Activated naive CD4-positive, alpha-beta T cell treated with anti-CD3 and anti-CD28 coated beads, Interleukin-2, amount 10 ng/mL, durations not matched to agents 7 days and 5 days (primary cell): ENCODE measurements around the gene CRACR2B.

ENCODE experiments used
- CTCF ChIA-PET: fragments of 350-600 bp; sonication (Branson Sonifier 250); formaldehyde crosslinking; loops from one replicate; lab custom pipeline; 2021; ENCODE audit warnings: antibody characterized with exemption; lab: Charles Lee
- DNase-seq: peaks from one replicate; pipeline ENCODE4 v3.0.0-alpha.2; 2020
- H3K27ac Mint-ChIP-seq: one replicate; pipeline ENCODE4 v1.8.0; 2021; ENCODE audit warnings: mild to moderate bottlenecking, moderate library complexity, mixed read lengths
- H3K27me3 Mint-ChIP-seq: one replicate; pipeline ENCODE4 v1.8.0; 2021; ENCODE audit warnings: mild to moderate bottlenecking, mixed read lengths
- H3K36me3 Mint-ChIP-seq: one replicate; pipeline ENCODE4 v1.8.0; 2021; ENCODE audit warnings: mixed read lengths
- H3K4me1 Mint-ChIP-seq: one replicate; pipeline ENCODE4 v1.8.0; 2021; ENCODE audit warnings: mixed read lengths
- H3K4me3 Mint-ChIP-seq: one replicate; pipeline ENCODE4 v1.8.0; 2021; ENCODE audit warnings: mild to moderate bottlenecking, moderate library complexity, mixed read lengths
- H3K9me3 Mint-ChIP-seq: one replicate; pipeline ENCODE4 v1.8.0; 2021; ENCODE audit warnings: mixed read lengths

The CRACR2B gene

DNA sequence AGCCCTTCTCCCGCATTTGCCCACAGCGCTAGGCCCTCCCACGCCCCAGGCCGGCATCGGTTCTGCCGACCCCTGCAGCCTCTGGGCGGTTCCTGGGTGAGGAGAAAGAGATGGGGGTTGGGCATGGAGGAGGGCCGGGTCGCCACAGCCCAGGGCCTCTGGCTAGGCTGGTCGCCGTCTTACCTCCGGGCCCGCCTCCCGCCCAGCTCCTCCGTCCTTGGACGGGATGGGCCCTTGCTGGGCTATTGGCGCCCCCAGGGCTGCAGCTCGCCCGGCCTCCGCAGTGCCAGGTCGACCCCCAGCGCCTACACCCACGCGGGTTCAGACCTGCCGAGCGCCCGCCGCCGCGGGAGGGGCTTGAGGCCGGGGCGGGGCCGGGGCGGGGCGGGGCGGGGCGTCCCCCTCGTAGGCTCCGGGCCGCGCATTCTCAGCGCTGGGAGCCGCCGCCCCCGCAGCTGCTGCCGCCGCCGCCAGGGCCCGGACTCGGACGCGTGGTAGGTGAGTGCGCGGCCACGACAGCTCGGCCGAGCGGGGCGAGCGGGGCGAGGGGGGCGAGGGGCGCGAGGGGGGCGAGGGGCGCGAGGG, 4.9 kb downstream of the CRACR2B start, which contains the start of gene CD151:
TSS of gene CD151 (plus strand) at position 424 of the 585 bp plus-strand sequence. CDS start 3,118 bp downstream, outside the sequence.
- H3K4me1 Mint-ChIP-seq = peaks cover 40% of the 10 kb centered on the region
- CTCF ChIA-PET = interaction anchor here (0.9 kb wide), 1 partner anchor 11 kb away, joined by 3 read pairs; no protein-coding TSS in a partner anchor
- no peak within 1 kb of the TSS for H3K27ac Mint-ChIP-seq
- peak within 1 kb of the TSS; percentile 57 for H3K4me3 Mint-ChIP-seq
- no peaks in the 10 kb centered on the region for H3K9me3 Mint-ChIP-seq
- peaks cover 70% of the 10 kb centered on the region for H3K27me3 Mint-ChIP-seq
- H3K36me3 Mint-ChIP-seq = peaks cover 5% of the 10 kb centered on the region
- DNase-seq = peak; percentile 70

DNA sequence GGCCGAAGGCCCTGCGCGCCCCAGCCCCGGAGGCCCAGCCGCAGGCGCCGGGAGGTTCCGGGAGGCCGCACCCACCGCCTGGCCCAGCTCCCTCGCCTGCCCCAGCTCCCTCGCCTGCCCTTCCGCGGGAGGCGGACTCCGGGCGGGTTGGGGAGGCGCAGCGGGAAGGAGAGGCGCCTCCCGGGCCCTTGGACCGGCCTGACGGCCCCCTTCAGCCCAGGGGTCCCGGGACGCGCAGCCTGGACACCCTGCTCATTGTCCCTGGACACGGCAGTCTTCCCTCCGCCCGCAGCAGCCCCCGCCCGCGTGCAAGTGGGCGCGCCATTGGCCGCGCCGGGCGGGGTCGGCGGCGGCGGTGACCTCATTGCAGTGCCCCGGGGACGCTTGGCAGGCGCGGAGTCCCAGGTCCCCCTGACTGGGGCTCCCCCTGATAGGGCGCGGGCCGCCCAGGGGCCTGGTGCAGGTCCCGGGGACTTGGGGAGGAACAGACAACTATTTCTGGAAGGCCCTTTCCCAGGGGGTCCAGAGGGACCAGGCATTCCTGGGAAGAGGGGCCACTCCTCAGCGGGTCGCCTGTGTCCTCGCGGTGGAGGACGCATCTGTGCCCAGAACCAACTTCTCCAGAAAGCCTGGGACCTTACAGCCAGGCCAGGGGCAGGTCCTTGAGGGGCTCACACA, 5.5 kb downstream of the CRACR2B start:
- no peaks in the 10 kb centered on the region for H3K9me3 Mint-ChIP-seq
- H3K27ac Mint-ChIP-seq = no peak overlapping the region
- H3K36me3 Mint-ChIP-seq = peaks cover 3% of the 10 kb centered on the region
- CTCF ChIA-PET = interaction anchor here (0.9 kb wide), 1 partner anchor 10 kb away, joined by 3 read pairs; no protein-coding TSS in a partner anchor
- H3K4me3 Mint-ChIP-seq = peak overlapping the region; percentile 57
- peak; percentile 57 for DNase-seq
- H3K4me1 Mint-ChIP-seq = peaks cover 34% of the 10 kb centered on the region
- H3K27me3 Mint-ChIP-seq = peaks cover 64% of the 10 kb centered on the region

DNA sequence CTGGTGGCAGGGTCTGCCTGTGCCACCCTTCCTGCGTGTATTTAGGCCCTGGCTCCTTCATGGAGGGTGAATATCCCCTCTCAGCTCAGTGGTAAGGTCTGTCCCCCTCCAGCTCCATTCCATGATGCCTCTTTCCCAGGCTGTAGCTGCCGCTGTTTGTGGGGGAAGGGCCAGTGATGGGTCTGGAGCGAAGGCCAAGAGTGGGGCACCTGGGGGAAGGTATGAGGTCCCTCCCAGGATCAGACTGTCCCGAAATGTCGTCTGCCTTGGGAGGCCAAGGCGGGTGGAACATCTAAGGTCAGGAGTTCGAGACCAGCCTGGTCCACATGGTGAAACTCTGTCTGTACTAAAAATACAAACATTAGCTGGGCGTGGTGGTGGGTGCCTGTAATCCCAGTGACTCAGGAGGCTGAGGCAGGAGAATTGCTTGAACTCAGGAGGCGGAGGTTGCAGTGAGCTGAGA, 6.2 kb downstream of the CRACR2B start:
- Mint-ChIP-seq H3K9me3 (no peaks in the 10 kb centered on the region), H3K4me1 (peaks cover 32% of the 10 kb centered on the region)

GRCh38 chr11:834371-835316, 6.9 kb downstream of the CRACR2B start:
- Mint-ChIP-seq H3K27me3 (peaks cover 50% of the 10 kb centered on the region), H3K4me3 (peak overlapping the region; percentile 57), H3K9me3 (no peaks in the 10 kb centered on the region), H3K27ac (no peak overlapping the region), H3K36me3 (peaks cover 9% of the 10 kb centered on the region), H3K4me1 (peaks cover 25% of the 10 kb centered on the region)
- CTCF ChIA-PET = no interaction called here
- no peak for DNase-seq

More for the DNA sequence above, 6.2 kb downstream of the CRACR2B start:
- DNase-seq = no peak
- no peak overlapping the region for H3K27ac Mint-ChIP-seq
- CTCF ChIA-PET = no interaction called here
- H3K36me3 Mint-ChIP-seq = peaks cover 8% of the 10 kb centered on the region
- H3K27me3 Mint-ChIP-seq = peaks cover 57% of the 10 kb centered on the region
- H3K4me3 Mint-ChIP-seq = peak overlapping the region; percentile 57

DNA sequence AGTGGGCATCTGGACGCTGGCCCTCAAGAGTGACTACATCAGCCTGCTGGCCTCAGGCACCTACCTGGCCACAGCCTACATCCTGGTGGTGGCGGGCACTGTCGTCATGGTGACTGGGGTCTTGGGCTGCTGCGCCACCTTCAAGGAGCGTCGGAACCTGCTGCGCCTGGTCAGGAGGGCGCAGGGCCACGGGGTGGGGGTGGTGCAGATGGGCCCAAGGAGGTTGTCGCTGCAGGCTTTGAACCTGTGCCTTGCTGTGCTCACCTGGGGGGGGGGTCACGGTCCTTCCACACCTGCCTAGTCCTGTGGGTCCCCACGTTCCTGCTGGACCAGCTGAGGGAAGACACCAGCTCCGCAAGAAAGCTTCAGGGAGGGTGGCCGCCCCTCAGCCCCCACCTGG, 8.6 kb downstream of the CRACR2B start:
- H3K36me3 Mint-ChIP-seq = peaks cover 11% of the 10 kb centered on the region
- no peaks in the 10 kb centered on the region for H3K9me3 Mint-ChIP-seq
- no peak overlapping the region for H3K27ac Mint-ChIP-seq
- CTCF ChIA-PET = no interaction called here
- peaks cover 30% of the 10 kb centered on the region for H3K4me1 Mint-ChIP-seq
- no peak for DNase-seq
- H3K27me3 Mint-ChIP-seq = peaks cover 34% of the 10 kb centered on the region
- no peak overlapping the region for H3K4me3 Mint-ChIP-seq

DNA sequence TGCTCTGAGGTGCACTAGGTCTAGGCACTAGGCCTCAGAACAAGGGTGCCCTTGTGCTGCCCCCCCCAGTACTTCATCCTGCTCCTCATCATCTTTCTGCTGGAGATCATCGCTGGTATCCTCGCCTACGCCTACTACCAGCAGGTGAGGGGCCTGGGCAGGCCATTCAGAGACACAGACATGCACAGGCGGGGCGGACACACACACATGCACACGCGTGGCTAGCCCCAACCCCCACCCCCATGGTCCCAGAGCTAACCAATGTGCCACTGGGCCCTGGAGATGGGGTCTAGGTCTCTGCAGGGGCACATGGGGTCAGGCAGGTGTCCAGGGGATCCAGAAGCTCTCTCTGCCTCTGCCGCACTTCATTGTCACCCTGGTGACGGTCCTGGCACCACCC, 9.0 kb downstream of the CRACR2B start:
- Mint-ChIP-seq H3K36me3 (peaks cover 11% of the 10 kb centered on the region), H3K4me3 (no peak overlapping the region), H3K27me3 (peaks cover 29% of the 10 kb centered on the region), H3K9me3 (no peaks in the 10 kb centered on the region), H3K27ac (no peak overlapping the region), H3K4me1 (peaks cover 29% of the 10 kb centered on the region)
- DNase-seq = no peak
- CTCF ChIA-PET = no interaction called here

GRCh38 chr11:837189-837989, 9.7 kb downstream of the CRACR2B start:
- CTCF ChIA-PET = no interaction called here
- no peak overlapping the region for H3K4me3 Mint-ChIP-seq
- no peak overlapping the region for H3K27ac Mint-ChIP-seq
- H3K4me1 Mint-ChIP-seq = peaks cover 23% of the 10 kb centered on the region
- no peak for DNase-seq
- no peaks in the 10 kb centered on the region for H3K9me3 Mint-ChIP-seq
- H3K36me3 Mint-ChIP-seq = peaks cover 11% of the 10 kb centered on the region
- H3K27me3 Mint-ChIP-seq = peaks cover 22% of the 10 kb centered on the region

- H3K27ac Mint-ChIP-seq = peak overlapping the region; percentile 52
- peaks cover 11% of the 10 kb centered on the region for H3K36me3 Mint-ChIP-seq
- peaks cover 23% of the 10 kb centered on the region for H3K4me1 Mint-ChIP-seq
- H3K27me3 Mint-ChIP-seq = peaks cover 20% of the 10 kb centered on the region
- no peak overlapping the region for H3K4me3 Mint-ChIP-seq
- no peaks in the 10 kb centered on the region for H3K9me3 Mint-ChIP-seq
- DNase-seq = no peak
- CTCF ChIA-PET = no interaction called here
Observed at GRCh38 chr11:837990-838307, 10.2 kb downstream of the CRACR2B start.

DNA sequence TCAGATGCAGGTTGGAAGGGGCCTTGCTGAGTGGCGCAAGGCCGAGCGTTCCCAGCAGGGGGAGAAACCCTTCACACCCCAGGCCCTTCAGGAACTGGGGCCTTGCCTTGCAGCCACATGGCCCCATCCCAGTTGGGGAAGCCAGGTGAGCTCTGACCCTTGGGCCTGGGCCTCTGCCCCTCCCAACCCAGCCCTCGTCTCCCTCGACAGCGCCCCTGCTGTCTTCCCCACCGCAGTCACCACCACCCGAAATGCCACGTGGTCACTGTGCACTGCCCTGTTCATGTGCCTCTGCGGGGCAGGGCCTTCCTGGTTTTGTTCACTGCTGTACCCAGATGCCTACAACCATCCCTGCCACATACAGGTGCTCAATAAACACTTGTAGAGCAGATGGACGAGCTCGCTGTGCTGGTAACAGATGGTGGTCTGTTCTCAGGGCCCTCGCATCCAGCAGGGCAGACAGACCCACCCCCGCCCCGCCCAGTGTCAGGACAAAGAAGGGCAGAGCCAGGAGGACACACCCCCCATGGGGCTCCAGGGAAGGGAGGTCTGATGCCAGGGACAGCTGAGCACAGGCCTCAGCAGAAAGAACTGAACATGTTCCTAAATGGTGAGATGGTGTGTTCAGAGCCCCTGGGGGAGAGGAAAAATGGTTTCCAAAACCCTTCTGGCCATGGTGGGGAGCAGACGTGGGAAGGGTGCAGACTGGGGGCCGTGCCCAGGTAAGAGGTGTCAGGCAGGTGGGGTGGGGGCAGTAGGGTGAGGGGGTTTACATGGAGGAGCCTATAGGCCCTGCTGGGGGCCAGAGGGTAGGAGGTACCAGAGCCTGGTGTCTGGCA, 10.9 kb downstream of the CRACR2B start:
- no peak overlapping the region for H3K27ac Mint-ChIP-seq
- peaks cover 24% of the 10 kb centered on the region for H3K27me3 Mint-ChIP-seq
- H3K4me1 Mint-ChIP-seq = peaks cover 27% of the 10 kb centered on the region
- no peaks in the 10 kb centered on the region for H3K9me3 Mint-ChIP-seq
- no peak for DNase-seq
- no peak overlapping the region for H3K4me3 Mint-ChIP-seq
- peaks cover 11% of the 10 kb centered on the region for H3K36me3 Mint-ChIP-seq
- CTCF ChIA-PET = no interaction called here

GRCh38 chr11:839280-839623, 11.5 kb downstream of the CRACR2B start:
- Mint-ChIP-seq H3K4me1 (peaks cover 26% of the 10 kb centered on the region), H3K9me3 (no peaks in the 10 kb centered on the region), H3K27ac (no peak overlapping the region), H3K36me3 (peaks cover 11% of the 10 kb centered on the region), H3K4me3 (no peak overlapping the region), H3K27me3 (peaks cover 24% of the 10 kb centered on the region)
- no peak for DNase-seq
- CTCF ChIA-PET = no interaction called here

DNA sequence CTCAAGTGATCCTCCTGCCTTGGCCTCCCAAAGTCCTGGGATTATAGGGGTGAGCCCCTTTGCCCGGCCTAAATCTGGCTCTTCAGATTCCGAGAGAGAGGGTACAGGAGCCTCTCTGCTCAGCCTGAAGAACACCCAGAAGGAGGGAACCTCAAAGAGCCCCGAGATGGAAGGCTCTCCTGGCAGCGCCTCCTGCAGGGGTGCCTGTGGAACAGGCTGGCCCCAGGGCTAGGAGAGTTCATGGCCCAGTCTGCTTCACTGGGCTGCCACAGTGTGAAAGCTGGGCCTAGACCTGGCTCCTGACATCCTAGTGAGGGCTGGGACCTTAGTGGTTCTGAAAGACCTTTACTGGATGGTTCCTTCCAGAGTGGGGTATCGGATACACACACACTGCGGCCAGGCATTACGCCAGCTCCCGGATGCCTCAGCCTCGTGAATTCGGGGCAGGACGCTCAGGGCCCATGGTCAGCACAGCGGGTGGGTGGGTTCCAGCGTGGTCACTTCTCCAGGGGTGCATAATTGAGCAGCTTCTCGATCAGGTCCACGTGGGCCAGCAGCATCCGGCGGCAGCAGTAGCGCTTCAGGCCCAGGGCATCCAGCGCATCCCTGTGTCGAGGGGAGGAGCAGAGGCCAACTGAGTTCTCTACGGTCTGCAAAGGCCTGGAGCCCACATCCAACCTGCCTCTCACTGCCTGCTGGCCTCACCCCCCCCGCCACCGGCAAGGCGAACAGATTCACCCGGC, 12.3 kb downstream of the CRACR2B start:
- Mint-ChIP-seq H3K4me3 (peak overlapping the region; percentile 85), H3K4me1 (peaks cover 31% of the 10 kb centered on the region), H3K27me3 (peaks cover 22% of the 10 kb centered on the region), H3K36me3 (peaks cover 11% of the 10 kb centered on the region), H3K27ac (no peak overlapping the region), H3K9me3 (no peaks in the 10 kb centered on the region)
- no peak for DNase-seq
- CTCF ChIA-PET = interaction anchor here (0.6 to 2.2 kb wide), 3 partner anchors 10 to 211 kb away, joined by 3 to 9 read pairs (median 4); no protein-coding TSS in a partner anchor

DNA sequence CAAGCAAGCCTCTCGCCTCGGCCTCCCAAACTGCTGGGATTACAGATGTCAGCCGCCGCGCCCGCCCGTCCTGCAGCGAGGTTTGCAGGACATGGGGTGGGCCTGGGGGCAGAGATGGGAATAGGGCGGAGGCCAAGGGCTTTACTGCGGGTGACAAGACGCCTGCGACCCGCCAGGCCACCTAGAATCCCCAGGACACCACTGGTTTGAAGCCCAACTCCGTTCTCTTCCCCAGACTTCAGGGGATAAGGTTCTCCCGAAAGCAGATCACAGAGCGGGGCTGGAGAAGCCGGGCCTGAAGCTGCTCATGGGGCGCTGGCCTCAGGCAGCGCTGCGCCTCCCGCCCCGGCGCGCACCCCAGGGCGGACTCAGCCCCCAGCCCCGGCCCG, 14.3 kb downstream of the CRACR2B start:
- Mint-ChIP-seq H3K4me1 (peaks cover 32% of the 10 kb centered on the region), H3K27ac (peak overlapping the region; percentile 84), H3K4me3 (peak overlapping the region; percentile 85), H3K9me3 (no peaks in the 10 kb centered on the region), H3K36me3 (peaks cover 9% of the 10 kb centered on the region), H3K27me3 (peaks cover 32% of the 10 kb centered on the region)
- no peak for DNase-seq
- CTCF ChIA-PET = interaction anchor here (2.2 kb wide), 1 partner anchor 12 kb away, joined by 9 read pairs; no protein-coding TSS in a partner anchor
